Nephron progenitor cell (in vitro differentiated cells): ENCODE measurements around the gene ADI1.
"Not testable (repeated sequence)": the region's sequence is repeated elsewhere in the genome, so short reads cannot be mapped to it uniquely, and the experiment has no call there.

Source experiments
- DNase-seq: peaks from one replicate; pipeline ENCODE4 v3.0.0; 2021
- H3K27ac Mint-ChIP-seq: 2 replicates; pipeline ENCODE4 v1.8.0; 2021; ENCODE audit warnings: mild to moderate bottlenecking, moderate library complexity, mixed read lengths
- H3K27me3 Mint-ChIP-seq: 2 replicates; pipeline ENCODE4 v1.8.0; 2021; ENCODE audit warnings: mild to moderate bottlenecking, low read depth, mixed read lengths; ENCODE audit not compliant: poor library complexity
- H3K36me3 Mint-ChIP-seq: 2 replicates; pipeline ENCODE4 v1.8.0; 2021; ENCODE audit warnings: low read depth, mixed read lengths
- H3K4me1 Mint-ChIP-seq: 2 replicates; pipeline ENCODE4 v1.8.0; 2021; ENCODE audit warnings: mixed read lengths
- H3K4me3 Mint-ChIP-seq: 2 replicates; pipeline ENCODE4 v1.8.0; 2021; ENCODE audit warnings: mild to moderate bottlenecking, moderate library complexity, mixed read lengths
- H3K9me3 Mint-ChIP-seq: 2 replicates; pipeline ENCODE4 v1.8.0; 2021; ENCODE audit warnings: mild to moderate bottlenecking, moderate library complexity, mixed read lengths
- CTCF ChIP-seq: fragments of 200-600 bp; sonication (generic); IDR thresholded peaks from 2 replicates; pipeline ENCODE4 v1.5.0; 2021; ENCODE audit warnings: antibody characterized with exemption

ADI1 gene

GRCh38 chr2:3449086-3449485 is 70.2 kb downstream of the ADI1 start:
- peak overlapping the region; percentile 85 for H3K27ac Mint-ChIP-seq
- no peak overlapping the region for H3K4me3 Mint-ChIP-seq
- H3K9me3 Mint-ChIP-seq = no peaks in the 10 kb centered on the region

GRCh38 chr2:3448441-3448911 is 70.9 kb downstream of the ADI1 start:
- H3K36me3 Mint-ChIP-seq = peaks cover 76% of the 10 kb centered on the region
- H3K27ac Mint-ChIP-seq = peak overlapping the region; percentile 92
- not testable (repeated sequence) for DNase-seq, H3K27me3 Mint-ChIP-seq, H3K4me3 Mint-ChIP-seq, H3K9me3 Mint-ChIP-seq
- peaks cover 21% of the 10 kb centered on the region for H3K4me1 Mint-ChIP-seq

More at GRCh38 chr2:3449086-3449485, 70.2 kb downstream of the ADI1 start:
- no peak for DNase-seq
- Mint-ChIP-seq H3K36me3 (peaks cover 74% of the 10 kb centered on the region), H3K4me1 (peaks cover 21% of the 10 kb centered on the region), H3K27me3 (peaks cover 3% of the 10 kb centered on the region)
- no peak for TF ChIP-seq CTCF

- no peaks in the 10 kb centered on the region for H3K9me3 Mint-ChIP-seq
- H3K4me1 Mint-ChIP-seq = peaks cover 21% of the 10 kb centered on the region
- no peak for TF ChIP-seq CTCF
- peak overlapping the region; percentile 2 for H3K27ac Mint-ChIP-seq
- peaks cover 76% of the 10 kb centered on the region for H3K36me3 Mint-ChIP-seq
- H3K4me3 Mint-ChIP-seq = no peak overlapping the region
- DNase-seq = no peak
- peaks cover 3% of the 10 kb centered on the region for H3K27me3 Mint-ChIP-seq
These were observed 71.5 kb downstream of the ADI1 start for GRCh38 chr2:3447789-3448317.
